ENCODE data around the gene C1orf94. TPM values are rescaled to one million over a fixed set of nuclear protein-coding genes. Genes with fewer than 3 reads are reported as not detected.
"Not testable (repeated sequence)": the region's sequence is repeated elsewhere in the genome, so short reads cannot be mapped to it uniquely, and the experiment has no call there.

C1orf94 gene
- total and polyA plus RNA-seq, 8 donors = not detected

DNA sequence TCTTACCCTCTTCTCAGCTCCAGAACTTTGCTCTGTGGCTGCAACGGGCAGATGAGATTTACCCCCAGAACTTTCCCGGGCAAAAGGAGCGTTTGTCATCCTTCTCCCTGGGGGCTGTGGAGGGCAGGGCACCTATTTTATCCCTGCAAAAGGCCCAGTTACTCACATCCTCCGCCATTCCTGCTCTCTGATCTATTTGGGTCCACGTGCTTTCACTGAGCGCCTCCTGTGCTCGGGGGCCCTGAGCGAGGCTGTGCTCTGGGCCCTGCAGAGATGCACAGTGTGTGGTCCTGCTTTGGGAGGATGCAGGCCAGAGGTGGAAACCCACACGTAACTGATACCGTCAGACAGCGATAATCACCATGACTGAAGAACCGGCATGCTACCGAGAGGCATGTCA lies 9.3 kb upstream of the C1orf94 start:
- DNase-seq (no peak), ATAC-seq (no peak), FAIRE-seq (no peak)
- no peak overlapping the region for H3K27ac ChIP-seq
- no peak overlapping the region for H3K4me3 ChIP-seq
- peaks cover 0 to 7% (median 3%) of the 10 kb centered on the region in 3 donors for H3K4me1 ChIP-seq
- intact Hi-C loops (cut with DNase I) = loop anchor here in 1 of 3 donors (10.0 kb wide), 1 partner anchor 533 kb away; no protein-coding TSS in a partner anchor
- H3K27me3 ChIP-seq = peaks cover 0 to 14% (median 2%) of the 10 kb centered on the region in 4 donors
- no peaks in the 10 kb centered on the region for H3K9me3 ChIP-seq
- 32 to 50% methylated on average over 13 of the region's 13 CpGs for whole genome bisulfite sequencing, 2 donors
- H3K36me3 ChIP-seq = no peaks in the 10 kb centered on the region
- no peak for TF ChIP-seq CTCF (IDR thresholded peaks at IDR 0.05)

DNA sequence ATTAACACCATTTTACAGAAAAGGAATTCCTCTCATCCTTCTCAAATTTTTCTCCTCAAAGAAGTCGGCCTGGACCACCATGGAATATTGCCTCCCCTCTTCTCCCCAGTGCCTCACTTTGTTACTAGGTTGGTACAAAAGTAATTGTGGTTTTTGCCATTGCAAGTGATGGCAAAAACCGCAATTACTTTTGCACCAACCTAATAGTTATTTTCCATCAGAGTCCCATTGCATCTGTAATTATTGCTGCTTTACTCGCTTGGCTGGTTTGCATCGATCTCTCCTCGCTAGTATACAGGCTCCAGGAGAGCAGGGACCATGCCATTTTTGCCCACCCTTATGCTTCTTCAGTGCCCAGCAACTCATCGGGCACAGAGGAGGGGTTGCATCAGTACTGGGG lies 963 bp upstream of the C1orf94 start:
- Histone ChIP-seq H3K27ac (no peak overlapping the region), H3K4me1 (no peaks in the 10 kb centered on the region), H3K4me3 (no peak overlapping the region), H3K27me3 (peaks cover 0 to 6% (median 0%) of the 10 kb centered on the region in 4 donors), H3K36me3 (no peaks in the 10 kb centered on the region), H3K9me3 (no peaks in the 10 kb centered on the region)
- FAIRE-seq (no peak), ATAC-seq (no peak), DNase-seq (no peak)
- 57 to 62% methylated on average over 6 of the region's 6 CpGs for WGBS, 2 donors
- intact Hi-C loops (cut with DNase I) = no loop called here
- no peak for TF ChIP-seq CTCF (IDR thresholded peaks at IDR 0.05)

- H3K4me1 ChIP-seq = no peaks in the 10 kb centered on the region
- TF ChIP-seq CTCF (IDR thresholded peaks at IDR 0.05) = no peak
- intact Hi-C loops (cut with DNase I) = no loop called here
- 58 to 65% methylated on average over 2 of the region's 2 CpGs for WGBS, 2 donors
- H3K36me3 ChIP-seq = no peaks in the 10 kb centered on the region
- no peak overlapping the region for H3K4me3 ChIP-seq
- FAIRE-seq (no peak), ATAC-seq (no peak), DNase-seq (no peak)
- no peak overlapping the region for H3K27ac ChIP-seq
- no peaks in the 10 kb centered on the region for H3K9me3 ChIP-seq
- H3K27me3 ChIP-seq = peaks cover 0 to 4% (median 0%) of the 10 kb centered on the region in 4 donors
These were observed 1.4 kb downstream of the C1orf94 start for GRCh38 chr1:34178072-34178471.

GRCh38 chr1:34183381-34183780 lies 6.7 kb downstream of the C1orf94 start:
- intact Hi-C loops (cut with DNase I); H3K27ac ChIP-seq; ATAC-seq; DNase-seq; H3K36me3 ChIP-seq; H3K4me3 ChIP-seq; H3K9me3 ChIP-seq; H3K4me1 ChIP-seq; FAIRE-seq; H3K27me3 ChIP-seq: not testable (repeated sequence)
- 59 to 80% methylated on average over 4 of the region's 4 CpGs for WGBS, 2 donors

GRCh38 chr1:34186741-34187494 lies 10.2 kb downstream of the C1orf94 start:
- intact Hi-C loops (cut with DNase I) = no loop called here
- TF ChIP-seq CTCF (IDR thresholded peaks at IDR 0.05) = no peak
- ATAC-seq = peak in 1 of 4 donors; percentile 29
- no peaks in the 10 kb centered on the region for H3K27me3 ChIP-seq
- H3K9me3 ChIP-seq = no peaks in the 10 kb centered on the region
- H3K27ac ChIP-seq = no peak overlapping the region
- no peak for DNase-seq
- 57 to 72% methylated on average over 12 of the region's 12 CpGs for WGBS, 2 donors
- H3K4me3 ChIP-seq = no peak overlapping the region
- no peaks in the 10 kb centered on the region for H3K36me3 ChIP-seq
- no peak for FAIRE-seq
- H3K4me1 ChIP-seq = no peaks in the 10 kb centered on the region
